ENCODE data around the gene CSTF1. TPM values are rescaled to one million over a fixed set of nuclear protein-coding genes. Genes with fewer than 3 reads are reported as not detected.

Gene CSTF1
- polyA plus RNA-seq, 1 of the 3 experiments (the other 2 are of a cell fraction) = 23.4 TPM

DNA sequence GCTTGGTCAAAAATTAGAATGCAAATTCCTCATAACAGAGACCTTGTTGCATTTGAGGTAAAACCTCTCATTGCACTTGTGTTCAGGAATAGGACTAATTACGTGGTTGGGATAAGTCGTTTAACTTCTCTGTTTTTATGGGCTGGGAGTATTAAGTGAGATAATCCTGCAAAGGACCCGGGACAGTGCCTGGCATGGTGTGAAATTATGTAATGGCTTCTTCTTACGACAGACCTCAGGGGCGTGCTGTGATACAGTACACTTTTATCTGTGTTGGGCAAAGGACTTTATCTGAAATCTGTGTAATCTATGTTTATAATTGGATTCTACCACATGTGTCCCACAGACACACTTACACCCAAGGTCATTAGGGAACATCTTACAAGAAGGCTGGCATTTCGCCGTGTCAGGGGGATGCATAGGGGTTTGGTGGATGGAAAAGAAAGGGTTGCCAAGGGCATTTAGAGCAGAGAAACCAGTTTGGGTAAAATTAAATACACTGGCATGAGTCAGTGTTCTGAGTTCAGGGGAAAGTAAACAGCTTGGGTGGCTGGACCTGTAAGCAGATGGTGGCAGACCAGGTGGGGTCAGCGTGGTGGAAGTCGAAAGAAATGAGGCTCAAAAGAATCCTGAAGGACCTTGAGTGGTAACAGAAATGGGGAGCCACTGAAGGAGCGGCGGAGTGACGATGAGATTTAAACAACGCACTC is 58.8 kb downstream of the CSTF1 start:
- POLR2A ChIA-PET = no interaction called here
- no peaks in the 10 kb centered on the region for H3F3A ChIP-seq (replicated peaks; ENCODE audit: insufficient read depth)
- H3K4me3 ChIP-seq (ENCODE audit: low read depth in 2 of 2, low read length in 1 of 2) = no peak overlapping the region

DNA sequence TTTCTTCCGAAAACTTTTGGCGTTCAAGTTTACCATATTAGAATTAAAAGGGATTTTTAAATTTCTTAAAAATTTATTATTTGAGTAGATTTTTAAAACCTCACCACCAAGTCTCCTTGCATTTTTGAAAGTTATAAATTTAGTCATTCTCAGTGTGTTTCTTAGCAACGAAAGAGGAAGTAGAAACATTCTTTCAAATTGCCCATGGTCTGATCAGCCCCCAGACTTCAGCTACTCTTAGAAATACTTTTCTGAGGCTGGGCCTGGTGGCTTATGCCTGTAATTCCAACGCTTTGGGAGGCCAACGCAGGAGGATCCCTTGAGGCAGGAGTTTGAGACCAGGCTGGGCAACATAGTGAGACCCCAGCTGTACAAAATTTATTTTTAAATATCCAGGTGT is 60.9 kb downstream of the CSTF1 start:
- Histone ChIP-seq H3K4me2 (no peak overlapping the region), H3F3A (replicated peaks; ENCODE audit: insufficient read depth) (no peaks in the 10 kb centered on the region), H4K20me1 (ENCODE audit: insufficient read depth) (no peaks in the 10 kb centered on the region), H3K9ac (no peak overlapping the region), H2AFZ (ENCODE audit: low read depth) (no peak overlapping the region), H3K9me2 (no peaks in the 10 kb centered on the region), H3K27me3 (ENCODE audit: insufficient read depth) (no peaks in the 10 kb centered on the region), H3K36me3 (replicated peaks in 1 of 2; ENCODE audit: control insufficient read depth in 1 of 2, insufficient read depth in 2 of 2, low read length in 1 of 2) (no peaks in the 10 kb centered on the region), H3K79me2 (ENCODE audit: insufficient read depth) (no peaks in the 10 kb centered on the region), H3K27ac (ENCODE audit: low read depth in 2 of 2, low read length in 1 of 2) (no peak overlapping the region), H3K4me3 (ENCODE audit: low read depth in 2 of 2, low read length in 1 of 2) (no peak overlapping the region), H3K9me3 (no peaks in the 10 kb centered on the region), H3K4me1 (ENCODE audit: control insufficient read depth in 1 of 2, insufficient read depth in 2 of 2, low read depth in 1 of 2, low read length in 1 of 2) (peaks cover 0 to 2% of the 10 kb centered on the region in 2 experiments; a peak in 1 of 4 replicates)
- ChIA-PET CTCF (no interaction called here), POLR2A (no interaction called here)
- DNase-seq = no peak
- no peak for TF ChIP-seq TEAD4 (IDR thresholded peaks at IDR 0.05; ENCODE audit: borderline replicate concordance, insufficient read depth)
- TF ChIP-seq, protein P1, sequence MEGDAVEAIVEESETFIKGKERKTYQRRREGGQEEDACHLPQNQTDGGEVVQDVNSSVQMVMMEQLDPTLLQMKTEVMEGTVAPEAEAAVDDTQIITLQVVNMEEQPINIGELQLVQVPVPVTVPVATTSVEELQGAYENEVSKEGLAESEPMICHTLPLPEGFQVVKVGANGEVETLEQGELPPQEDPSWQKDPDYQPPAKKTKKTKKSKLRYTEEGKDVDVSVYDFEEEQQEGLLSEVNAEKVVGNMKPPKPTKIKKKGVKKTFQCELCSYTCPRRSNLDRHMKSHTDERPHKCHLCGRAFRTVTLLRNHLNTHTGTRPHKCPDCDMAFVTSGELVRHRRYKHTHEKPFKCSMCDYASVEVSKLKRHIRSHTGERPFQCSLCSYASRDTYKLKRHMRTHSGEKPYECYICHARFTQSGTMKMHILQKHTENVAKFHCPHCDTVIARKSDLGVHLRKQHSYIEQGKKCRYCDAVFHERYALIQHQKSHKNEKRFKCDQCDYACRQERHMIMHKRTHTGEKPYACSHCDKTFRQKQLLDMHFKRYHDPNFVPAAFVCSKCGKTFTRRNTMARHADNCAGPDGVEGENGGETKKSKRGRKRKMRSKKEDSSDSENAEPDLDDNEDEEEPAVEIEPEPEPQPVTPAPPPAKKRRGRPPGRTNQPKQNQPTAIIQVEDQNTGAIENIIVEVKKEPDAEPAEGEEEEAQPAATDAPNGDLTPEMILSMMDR (IDR thresholded peaks at IDR 0.05) = no peak
- TF ChIP-seq NRF1 (IDR thresholded peaks at IDR 0.05; ENCODE audit: low read depth, low read length) = no peak
- no peak for TF ChIP-seq TCF12 (IDR thresholded peaks at IDR 0.05)
- TF ChIP-seq EZH2phosphoT487 (IDR thresholded peaks at IDR 0.05; ENCODE audit: borderline replicate concordance, low read depth) = no peak
- no peak for TF ChIP-seq RXRA (IDR thresholded peaks at IDR 0.05; ENCODE audit: borderline replicate concordance, low read depth)
- TF ChIP-seq, protein P2, sequence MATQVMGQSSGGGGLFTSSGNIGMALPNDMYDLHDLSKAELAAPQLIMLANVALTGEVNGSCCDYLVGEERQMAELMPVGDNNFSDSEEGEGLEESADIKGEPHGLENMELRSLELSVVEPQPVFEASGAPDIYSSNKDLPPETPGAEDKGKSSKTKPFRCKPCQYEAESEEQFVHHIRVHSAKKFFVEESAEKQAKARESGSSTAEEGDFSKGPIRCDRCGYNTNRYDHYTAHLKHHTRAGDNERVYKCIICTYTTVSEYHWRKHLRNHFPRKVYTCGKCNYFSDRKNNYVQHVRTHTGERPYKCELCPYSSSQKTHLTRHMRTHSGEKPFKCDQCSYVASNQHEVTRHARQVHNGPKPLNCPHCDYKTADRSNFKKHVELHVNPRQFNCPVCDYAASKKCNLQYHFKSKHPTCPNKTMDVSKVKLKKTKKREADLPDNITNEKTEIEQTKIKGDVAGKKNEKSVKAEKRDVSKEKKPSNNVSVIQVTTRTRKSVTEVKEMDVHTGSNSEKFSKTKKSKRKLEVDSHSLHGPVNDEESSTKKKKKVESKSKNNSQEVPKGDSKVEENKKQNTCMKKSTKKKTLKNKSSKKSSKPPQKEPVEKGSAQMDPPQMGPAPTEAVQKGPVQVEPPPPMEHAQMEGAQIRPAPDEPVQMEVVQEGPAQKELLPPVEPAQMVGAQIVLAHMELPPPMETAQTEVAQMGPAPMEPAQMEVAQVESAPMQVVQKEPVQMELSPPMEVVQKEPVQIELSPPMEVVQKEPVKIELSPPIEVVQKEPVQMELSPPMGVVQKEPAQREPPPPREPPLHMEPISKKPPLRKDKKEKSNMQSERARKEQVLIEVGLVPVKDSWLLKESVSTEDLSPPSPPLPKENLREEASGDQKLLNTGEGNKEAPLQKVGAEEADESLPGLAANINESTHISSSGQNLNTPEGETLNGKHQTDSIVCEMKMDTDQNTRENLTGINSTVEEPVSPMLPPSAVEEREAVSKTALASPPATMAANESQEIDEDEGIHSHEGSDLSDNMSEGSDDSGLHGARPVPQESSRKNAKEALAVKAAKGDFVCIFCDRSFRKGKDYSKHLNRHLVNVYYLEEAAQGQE (IDR thresholded peaks at IDR 0.05; ENCODE audit: low read depth, low read length) = no peak
- TF ChIP-seq SMC3 (IDR thresholded peaks at IDR 0.05; ENCODE audit: low read depth, low read length) = no peak
- TF ChIP-seq NFIC (IDR thresholded peaks at IDR 0.05; ENCODE audit: borderline replicate concordance) = no peak
- TF ChIP-seq FOSL2 (IDR thresholded peaks at IDR 0.05; ENCODE audit: borderline replicate concordance, low read depth) = no peak
- TF ChIP-seq TAF1 (IDR thresholded peaks at IDR 0.05; ENCODE audit: borderline replicate concordance, low read depth, low read length) = no peak
- TF ChIP-seq USF2 (IDR thresholded peaks at IDR 0.05; ENCODE audit: borderline replicate concordance, low read depth, low read length) = no peak
- 49% methylated on average over 5 of the region's 5 CpGs for WGBS (ENCODE audit: low lambda C conversion rate)

More for the DNA sequence above, 58.8 kb downstream of the CSTF1 start:
- no peaks in the 10 kb centered on the region; a peak in 1 of 4 replicates for H3K4me1 ChIP-seq (ENCODE audit: control insufficient read depth in 1 of 2, insufficient read depth in 2 of 2, low read depth in 1 of 2, low read length in 1 of 2)
- CTCF ChIA-PET = no interaction called here
- H3K9me3 ChIP-seq = no peaks in the 10 kb centered on the region
- no peaks in the 10 kb centered on the region for H3K27me3 ChIP-seq (ENCODE audit: insufficient read depth)
- no peak overlapping the region for H3K4me2 ChIP-seq
- TF ChIP-seq, protein P3, sequence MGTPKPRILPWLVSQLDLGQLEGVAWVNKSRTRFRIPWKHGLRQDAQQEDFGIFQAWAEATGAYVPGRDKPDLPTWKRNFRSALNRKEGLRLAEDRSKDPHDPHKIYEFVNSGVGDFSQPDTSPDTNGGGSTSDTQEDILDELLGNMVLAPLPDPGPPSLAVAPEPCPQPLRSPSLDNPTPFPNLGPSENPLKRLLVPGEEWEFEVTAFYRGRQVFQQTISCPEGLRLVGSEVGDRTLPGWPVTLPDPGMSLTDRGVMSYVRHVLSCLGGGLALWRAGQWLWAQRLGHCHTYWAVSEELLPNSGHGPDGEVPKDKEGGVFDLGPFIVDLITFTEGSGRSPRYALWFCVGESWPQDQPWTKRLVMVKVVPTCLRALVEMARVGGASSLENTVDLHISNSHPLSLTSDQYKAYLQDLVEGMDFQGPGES (IDR thresholded peaks at IDR 0.05; ENCODE audit: low read depth, low read length) = no peak
- peak; percentile 22; the same call in 1 of the 2 replicates for TF ChIP-seq GATA2 (CRISPR knock-in tag; IDR thresholded peaks at IDR 0.05)
- no peak overlapping the region for H3K9ac ChIP-seq
- DNase-seq = no peak
- no peak overlapping the region for H3K27ac ChIP-seq (ENCODE audit: low read depth in 2 of 2, low read length in 1 of 2)
- no peak overlapping the region for H2AFZ ChIP-seq (ENCODE audit: low read depth)
- 52% methylated on average over 13 of the region's 13 CpGs for WGBS (ENCODE audit: low lambda C conversion rate)
- no peaks in the 10 kb centered on the region for H3K9me2 ChIP-seq
- no peaks in the 10 kb centered on the region for H3K79me2 ChIP-seq (ENCODE audit: insufficient read depth)
- no peaks in the 10 kb centered on the region for H3K36me3 ChIP-seq (replicated peaks in 1 of 2; ENCODE audit: control insufficient read depth in 1 of 2, insufficient read depth in 2 of 2, low read length in 1 of 2)
- no peaks in the 10 kb centered on the region for H4K20me1 ChIP-seq (ENCODE audit: insufficient read depth)
